Psoas muscle (tissue), 8 donors: ENCODE data around the gene ATP7B. TPM values are rescaled to one million over a fixed set of nuclear protein-coding genes. Genes with fewer than 3 reads are reported as not detected.

Experiments used
- ATAC-seq, 4 donors: fragments of 200-7000 bp; cut with Tn5 transposase; one replicate each; pipeline ENCODE4 v1.9.1; 2020; ENCODE audit warnings: moderate library complexity in 3 of 4, mild to moderate bottlenecking in 2 of 4
- DNase-seq, 2 donors: peaks; one replicate each; pipeline ENCODE4 v3.0.0-alpha.2; 2020
- H3K27ac ChIP-seq: fragments of 200-600 bp; one replicate; pipeline ENCODE4 v1.8.0; 2022
- H3K27me3 ChIP-seq, 3 donors: fragments of 200-600 bp in 1 of 3; one replicate each; pipeline versions ENCODE4 v1.6.1 to v1.8.0; 2013 to 2022; ENCODE audit warnings: low read length in 2 of 3, mild to moderate bottlenecking in 2 of 3, moderate library complexity in 1 of 3; ENCODE audit not compliant: insufficient read depth in 3 of 3
- H3K36me3 ChIP-seq, 2 donors: fragments of 200-600 bp in 1 of 2; one replicate each; pipeline versions ENCODE4 v1.6.1 to v1.8.0; 2013 to 2022; ENCODE audit warnings: low read depth in 1 of 2, mild to moderate bottlenecking in 1 of 2, moderate library complexity in 1 of 2; ENCODE audit not compliant: insufficient read depth in 1 of 2
- H3K4me1 ChIP-seq: fragments of 200-600 bp; one replicate; pipeline ENCODE4 v1.8.0; 2022
- H3K4me3 ChIP-seq: fragments of 200-600 bp; one replicate; pipeline ENCODE4 v1.8.0; 2022; ENCODE audit warnings: mild to moderate bottlenecking
- H3K9me3 ChIP-seq: fragments of 200-600 bp; one replicate; pipeline ENCODE4 v1.8.0; 2022
- WGBS, 3 donors: extraction: QIAGEN DNeasy Blood & Tissue Kit; methylation state at CpG; one replicate each; pipeline versions ENCODE4 v1.1.6 to v1.1.7; 2013; 5-methylcytosine and 5-hydroxymethylcytosine counted together
- intact Hi-C, 2 donors: fragments of 100-400 bp; cut with DNase I; formaldehyde crosslinking; loops; one replicate each; pipeline versions ENCODE4 v1.11.0 to v1.14.2; 2022
- polyA plus RNA-seq, 3 donors: library from polyadenylated mRNA; stranded (reverse); fragments of 200-250 nt; gene quantifications; one replicate each; pipeline ENCODE4 v1.2.3, GENCODE V29; 2013
- total RNA-seq, 4 donors: library from RNA; stranded (reverse); fragmentation: NEBNext Ultra II Directional in 2 of 4; extraction: Animal tissue kit (Norgen Biotek cat#: 25700) in 2 of 4; gene quantifications; one replicate each; pipeline versions ENCODE4 v1.2.1 to v1.2.4, GENCODE V29; 2021 to 2023
- TF ChIP-seq, protein P1 (sequence below): fragments of 200-600 bp; IDR thresholded peaks from one replicate; pipeline ENCODE4 v1.8.0; 2022; ENCODE audit warnings: antibody characterized with exemption
- donor health status: healthy with polysubstance abuse.
- donor health status: DM: no; HTN: no; CAD: no; lungs with moderate emphysema.
- donor health status: Bipolar disorder and iron deficiency.
- donor health status: healthy.
- donor health status: DM: yes; HTN: yes; CAD: no.
- donor health status: DM: no; HTN: no; CAD: no.
- donor health status: DM: no; HTN: no; CAD: no.
- donor health status: DM: yes; HTN: yes; CAD: no.

ATP7B gene
- total and polyA plus RNA-seq, 7 donors, result 0.72 to 3.5 (median 1.3) TPM

DNA sequence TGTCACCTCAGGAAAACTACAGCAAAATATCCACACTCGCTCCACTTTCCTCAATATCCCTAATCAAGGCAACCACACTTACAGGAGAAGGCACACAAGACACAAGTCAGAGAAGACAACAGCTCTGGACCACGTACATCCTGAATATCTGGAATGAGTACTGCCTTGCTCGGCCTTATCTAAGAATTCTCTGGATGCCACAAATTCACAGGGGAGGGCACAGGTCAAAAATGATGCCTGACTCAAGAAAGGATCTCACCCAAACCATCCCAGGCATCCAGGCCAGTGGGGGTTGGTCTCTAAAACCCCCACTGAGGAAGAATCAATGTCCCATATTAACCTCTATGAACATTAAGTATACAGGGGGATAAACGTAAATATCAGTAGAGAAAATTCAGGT is 29.9 kb downstream of the ATP7B start:
- TF ChIP-seq, protein P1, sequence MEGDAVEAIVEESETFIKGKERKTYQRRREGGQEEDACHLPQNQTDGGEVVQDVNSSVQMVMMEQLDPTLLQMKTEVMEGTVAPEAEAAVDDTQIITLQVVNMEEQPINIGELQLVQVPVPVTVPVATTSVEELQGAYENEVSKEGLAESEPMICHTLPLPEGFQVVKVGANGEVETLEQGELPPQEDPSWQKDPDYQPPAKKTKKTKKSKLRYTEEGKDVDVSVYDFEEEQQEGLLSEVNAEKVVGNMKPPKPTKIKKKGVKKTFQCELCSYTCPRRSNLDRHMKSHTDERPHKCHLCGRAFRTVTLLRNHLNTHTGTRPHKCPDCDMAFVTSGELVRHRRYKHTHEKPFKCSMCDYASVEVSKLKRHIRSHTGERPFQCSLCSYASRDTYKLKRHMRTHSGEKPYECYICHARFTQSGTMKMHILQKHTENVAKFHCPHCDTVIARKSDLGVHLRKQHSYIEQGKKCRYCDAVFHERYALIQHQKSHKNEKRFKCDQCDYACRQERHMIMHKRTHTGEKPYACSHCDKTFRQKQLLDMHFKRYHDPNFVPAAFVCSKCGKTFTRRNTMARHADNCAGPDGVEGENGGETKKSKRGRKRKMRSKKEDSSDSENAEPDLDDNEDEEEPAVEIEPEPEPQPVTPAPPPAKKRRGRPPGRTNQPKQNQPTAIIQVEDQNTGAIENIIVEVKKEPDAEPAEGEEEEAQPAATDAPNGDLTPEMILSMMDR, result no peak
- intact Hi-C loops, result no loop called here
- ATAC-seq (no peak), DNase-seq (no peak)
- Histone ChIP-seq H3K27me3 (no peaks in the 10 kb centered on the region), H3K4me3 (no peak overlapping the region), H3K27ac (no peak overlapping the region), H3K9me3 (no peaks in the 10 kb centered on the region), H3K4me1 (no peaks in the 10 kb centered on the region), H3K36me3 (no peaks in the 10 kb centered on the region)
- WGBS, 3 donors, result 63 to 81% (median 74%) methylated on average over 4 of the region's 4 CpGs

DNA sequence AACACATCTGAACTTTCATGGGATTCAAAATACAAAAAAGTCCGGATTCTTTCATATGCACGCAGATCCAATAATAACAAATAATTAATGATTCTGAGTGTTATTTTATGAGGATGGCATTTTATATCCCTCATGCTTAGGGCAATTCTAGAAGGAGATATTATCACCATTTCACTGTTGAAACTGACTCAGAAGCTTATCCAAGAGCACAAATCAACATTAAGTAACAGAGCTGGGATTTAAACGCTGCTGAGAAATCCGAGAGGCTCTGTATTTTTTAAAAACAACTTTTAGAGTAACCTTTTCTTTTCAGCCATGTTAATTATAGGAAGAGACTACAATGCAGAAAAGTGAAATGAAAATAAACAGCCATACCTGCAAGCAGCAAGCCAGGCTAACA is 30.3 kb downstream of the ATP7B start:
- Histone ChIP-seq H3K27me3 (no peaks in the 10 kb centered on the region), H3K4me3 (no peak overlapping the region), H3K36me3 (no peaks in the 10 kb centered on the region), H3K27ac (no peak overlapping the region), H3K4me1 (no peaks in the 10 kb centered on the region), H3K9me3 (no peaks in the 10 kb centered on the region)
- no peak for ATAC-seq
- TF ChIP-seq, protein P1, result no peak
- WGBS, 3 donors, result 57 to 74% (median 66%) methylated on average over 4 of the region's 4 CpGs
- no peak for DNase-seq
- intact Hi-C loops, result no loop called here

- Histone ChIP-seq H3K4me3 (no peak overlapping the region), H3K36me3 (peaks cover 0 to 4% of the 10 kb centered on the region in 2 donors), H3K4me1 (no peaks in the 10 kb centered on the region), H3K27ac (no peak overlapping the region), H3K27me3 (no peaks in the 10 kb centered on the region), H3K9me3 (no peaks in the 10 kb centered on the region)
- DNase-seq (no peak), ATAC-seq (no peak)
- TF ChIP-seq, protein P1, result no peak
- WGBS, 3 donors, result 38 to 63% (median 43%) methylated on average over 5 of the region's 5 CpGs
- intact Hi-C loops, result no loop called here
These were observed 32.3 kb downstream of the ATP7B start for GRCh38 chr13:51978796-51979556.

- DNase-seq (no peak), ATAC-seq (no peak)
- intact Hi-C loops, result no loop called here
- Histone ChIP-seq H3K27ac (no peak overlapping the region), H3K4me1 (no peaks in the 10 kb centered on the region), H3K27me3 (no peaks in the 10 kb centered on the region), H3K4me3 (no peak overlapping the region), H3K9me3 (no peaks in the 10 kb centered on the region), H3K36me3 (peaks cover 0 to 8% of the 10 kb centered on the region in 2 donors)
- 92 to 95% (median 92%) methylated on average over 5 of the region's 5 CpGs for WGBS, 3 donors
- TF ChIP-seq, protein P1, result no peak
These were observed 33.6 kb downstream of the ATP7B start for GRCh38 chr13:51977625-51978024.

- no peaks in the 10 kb centered on the region for H3K9me3 ChIP-seq
- 93 to 95% (median 95%) methylated on average over 5 of the region's 5 CpGs for WGBS, 3 donors
- no peak overlapping the region for H3K4me3 ChIP-seq
- H3K27me3 ChIP-seq, result no peaks in the 10 kb centered on the region
- DNase-seq (no peak), ATAC-seq (no peak)
- TF ChIP-seq, protein P1, result no peak
- intact Hi-C loops, result no loop called here
- H3K27ac ChIP-seq, result no peak overlapping the region
- H3K36me3 ChIP-seq, result peaks cover 0 to 8% of the 10 kb centered on the region in 2 donors
- no peaks in the 10 kb centered on the region for H3K4me1 ChIP-seq
These were observed 34.4 kb downstream of the ATP7B start for GRCh38 chr13:51976890-51977289.
